ENCODE measurements around the gene FRRS1. TPM values are rescaled to one million over a fixed set of nuclear protein-coding genes. Genes with fewer than 3 reads are reported as not detected.

FRRS1 gene
- total and polyA plus RNA-seq, 10 of the 15 experiments (the other 5 are each of a cell fraction or from before 2014, with no cell fraction given) = 0.13 to 18.9 (median 8.0) TPM

- POLR2A ChIA-PET = interaction anchor here (1.0 kb wide), 1 partner anchor 21 kb away, joined by 3 read pairs; the partner anchor contains the start of gene FRRS1
Observed at GRCh38 chr1:99745684-99746083, 20.8 kb downstream of the FRRS1 start.

GRCh38 chr1:99745061-99745460, 21.4 kb downstream of the FRRS1 start:
- Histone ChIP-seq H3K27me3 (replicated peaks in 1 of 2; ENCODE audit: control insufficient read depth in 2 of 2, insufficient read depth in 2 of 2, low read length in 1 of 2) (no peaks in the 10 kb centered on the region), H3K4me3 (no peak overlapping the region), H2AFZ (ENCODE audit: control insufficient read depth, low read depth, low read length) (no peak overlapping the region), H3K79me2 (ENCODE audit: control insufficient read depth, insufficient read depth, low read length) (peaks cover 9% of the 10 kb centered on the region), H3K9ac (ENCODE audit: control insufficient read depth, insufficient read depth, low read length) (no peak overlapping the region), H3K9me3 (replicated peaks; ENCODE audit: control insufficient read depth, insufficient read depth, low read length) (no peaks in the 10 kb centered on the region), H4K20me1 (ENCODE audit: control insufficient read depth, insufficient read depth) (no peaks in the 10 kb centered on the region), H3K36me3 (ENCODE audit: control insufficient read depth in 2 of 2, insufficient read depth in 2 of 2, low read length in 1 of 2) (peaks cover 8 to 22% of the 10 kb centered on the region in 2 experiments), H3K27ac (ENCODE audit: control insufficient read depth, insufficient read depth) (no peak overlapping the region), H3K4me1 (ENCODE audit: control insufficient read depth, insufficient read depth, low read length) (peaks cover 8% of the 10 kb centered on the region; the same call in 1 of the 2 replicates), H3K4me2 (ENCODE audit: control insufficient read depth, insufficient read depth) (no peak overlapping the region)
- FAIRE-seq (no peak), ATAC-seq (no peak), DNase-seq (ENCODE audit: low read depth, low spot score) (no peak)
- ChIA-PET RAD21 (ENCODE audit: unreplicated experiment) (interaction anchor here (0.6 kb wide), 1 partner anchor 406 kb away, joined by 3 read pairs; no protein-coding TSS in a partner anchor), POLR2A (interaction anchor here (0.7 to 1.0 kb wide), 2 partner anchors 21 to 54 kb away, joined by 3 to 4 read pairs; partner anchors contain the start of gene FRRS1), CTCF (no interaction called here), SMC1A (ENCODE audit: uncharacterized antibody, unreplicated experiment) (no interaction called here)
- WGBS (ENCODE audit: insufficient coverage, insufficient replicate concordance, low lambda C conversion rate, missing lambda C conversion rate) = 79% methylated on average over 7 of the region's 7 CpGs
- TF ChIP-seq HSF1 (IDR thresholded peaks at IDR 0.05; ENCODE audit: low read depth, low read length) = no peak
- TF ChIP-seq PBX3 (IDR thresholded peaks at IDR 0.05; ENCODE audit: insufficient replicate concordance, low read depth, low read length) = no peak
- TF ChIP-seq EED (IDR thresholded peaks at IDR 0.05; ENCODE audit: low read depth) = no peak
- no peak for TF ChIP-seq NFXL1 (IDR thresholded peaks at IDR 0.05; ENCODE audit: borderline replicate concordance)
- no peak for TF ChIP-seq IRF3 (IDR thresholded peaks at IDR 0.05)
- in situ Hi-C loops (cut with MboI) (no loop called here), intact Hi-C loops (cut with micrococcal nuclease; ENCODE audit: unreplicated experiment) (no loop called here)
- no TSS peak for BruUV-seq (replicated peaks)

More at GRCh38 chr1:99745684-99746083, 20.8 kb downstream of the FRRS1 start:
- Histone ChIP-seq H3K4me2 (ENCODE audit: control insufficient read depth, insufficient read depth) (no peak overlapping the region), H3K9me3 (replicated peaks; ENCODE audit: control insufficient read depth, insufficient read depth, low read length) (no peaks in the 10 kb centered on the region), H3K4me1 (ENCODE audit: control insufficient read depth, insufficient read depth, low read length) (peaks cover 14% of the 10 kb centered on the region; the same call in 1 of the 2 replicates), H3K4me3 (no peak overlapping the region), H3K9ac (ENCODE audit: control insufficient read depth, insufficient read depth, low read length) (no peak overlapping the region), H4K20me1 (ENCODE audit: control insufficient read depth, insufficient read depth) (no peaks in the 10 kb centered on the region), H3K36me3 (ENCODE audit: control insufficient read depth in 2 of 2, insufficient read depth in 2 of 2, low read length in 1 of 2) (peaks cover 8 to 20% of the 10 kb centered on the region in 2 experiments), H3K27ac (ENCODE audit: control insufficient read depth, insufficient read depth) (no peak overlapping the region), H3K79me2 (ENCODE audit: control insufficient read depth, insufficient read depth, low read length) (peaks cover 14% of the 10 kb centered on the region), H2AFZ (ENCODE audit: control insufficient read depth, low read depth, low read length) (no peak overlapping the region), H3K27me3 (replicated peaks in 1 of 2; ENCODE audit: control insufficient read depth in 2 of 2, insufficient read depth in 2 of 2, low read length in 1 of 2) (no peaks in the 10 kb centered on the region)
- RAD21 ChIA-PET (ENCODE audit: unreplicated experiment) = no interaction called here
- ATAC-seq = no peak
- intact Hi-C loops (cut with micrococcal nuclease; ENCODE audit: unreplicated experiment) (no loop called here), in situ Hi-C loops (cut with MboI) (no loop called here)
- CTCF ChIA-PET = no interaction called here
- no peak for FAIRE-seq
- WGBS (ENCODE audit: insufficient coverage, insufficient replicate concordance, low lambda C conversion rate, missing lambda C conversion rate) = 96% methylated on average over 2 of the region's 2 CpGs
- SMC1A ChIA-PET (ENCODE audit: uncharacterized antibody, unreplicated experiment) = no interaction called here
- DNase-seq (ENCODE audit: low read depth, low spot score) = no peak
- BruUV-seq (replicated peaks) = no TSS peak
- no peak for TF ChIP-seq CREB1 (IDR thresholded peaks at IDR 0.05; ENCODE audit: low read depth)
